GM21390 (cell line): ENCODE data around the gene SPAAR.

Experiments
- ATAC-seq: cut with Tn5 transposase; IDR thresholded peaks from one replicate; pipeline ENCODE4 v1.9.1; 2021; ENCODE audit not compliant: unreplicated experiment

The SPAAR gene

GRCh38 chr9:35945341-35946018 lies 36.2 kb downstream of the SPAAR start:
- ATAC-seq, result no peak

- ATAC-seq, result no peak
These were observed 39.2 kb downstream of the SPAAR start for GRCh38 chr9:35948451-35948850.

DNA sequence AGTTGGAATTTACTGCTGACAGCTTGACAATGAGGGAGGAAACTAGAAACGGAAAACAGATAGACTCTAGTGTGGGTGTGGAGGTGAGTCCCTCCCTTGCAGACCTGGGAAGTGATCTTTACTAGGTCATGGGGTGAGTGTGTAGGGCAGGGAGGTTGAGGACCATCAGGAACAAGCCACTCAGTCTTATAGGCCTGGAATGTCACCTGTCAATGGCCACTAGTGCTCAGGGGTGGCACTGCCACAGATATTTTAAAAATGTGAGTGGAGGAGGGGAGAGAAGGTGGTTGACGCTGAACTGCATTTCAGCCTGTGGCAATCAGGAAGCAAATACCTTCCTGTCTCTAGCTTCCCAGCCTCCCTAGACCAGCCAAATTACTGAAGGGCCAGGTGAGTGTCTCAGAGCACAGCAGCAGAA lies 39.6 kb downstream of the SPAAR start:
- ATAC-seq, result no peak

DNA sequence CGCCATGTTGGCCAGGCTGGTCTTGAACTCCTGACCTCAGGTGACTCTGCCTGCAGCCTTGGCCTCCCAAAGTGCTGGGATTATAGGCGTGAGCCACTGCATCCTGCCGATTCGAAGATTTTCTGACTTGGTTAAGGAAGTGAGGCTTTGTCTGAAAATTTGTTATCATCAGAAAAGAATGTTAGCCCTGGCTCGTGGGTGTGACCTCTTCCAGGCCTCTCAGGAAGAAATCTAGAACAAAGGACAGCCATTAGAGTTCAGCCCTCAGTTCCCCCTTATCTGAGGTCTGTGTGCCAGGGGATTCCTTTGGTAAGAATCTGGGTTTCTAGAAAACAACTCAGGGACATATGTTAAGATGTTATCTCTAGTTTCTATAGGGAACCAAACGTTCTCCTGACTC lies 42.4 kb downstream of the SPAAR start:
- no peak for ATAC-seq

DNA sequence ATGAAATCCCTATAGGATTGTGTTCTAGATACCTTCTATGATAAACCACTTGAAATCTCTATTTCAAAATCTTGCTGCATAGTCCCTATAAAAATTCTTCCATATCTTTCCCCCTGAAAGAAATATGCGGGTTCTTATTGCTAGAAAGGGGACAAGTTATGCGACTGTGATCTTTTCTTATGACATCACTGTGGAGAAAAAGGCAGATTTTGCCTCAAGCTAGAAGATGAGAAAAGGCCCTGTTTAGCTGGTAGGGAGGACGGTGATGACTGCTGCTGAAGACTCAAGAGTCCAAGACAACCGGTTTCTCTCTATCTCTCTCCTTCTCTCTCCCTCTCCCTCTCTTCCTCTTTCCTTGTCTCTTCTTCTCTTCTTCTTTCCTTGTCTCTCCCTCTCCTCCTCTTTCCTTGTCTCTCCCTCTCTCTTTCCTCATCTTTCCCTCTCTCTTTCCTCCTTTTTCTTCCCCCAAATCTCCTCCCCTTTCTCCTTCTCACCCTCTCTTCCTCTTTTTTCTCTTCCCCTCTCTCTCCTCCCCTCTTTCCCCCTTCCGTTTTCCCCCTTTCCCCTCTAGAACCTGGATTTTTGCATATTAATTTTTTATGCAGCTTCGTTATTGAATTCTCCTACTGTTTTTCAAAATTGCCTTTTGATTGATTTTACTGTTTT lies 43.4 kb downstream of the SPAAR start:
- ATAC-seq, result no peak

GRCh38 chr9:35954942-35955546 lies 45.8 kb downstream of the SPAAR start:
- ATAC-seq, result no peak

GRCh38 chr9:35956651-35957050 lies 47.4 kb downstream of the SPAAR start:
- ATAC-seq, result no peak

GRCh38 chr9:35958104-35958837 lies 49.0 kb downstream of the SPAAR start, which contains the start of gene OR2S2:
Gene OR2S2 (minus strand): TSS chr9:35958154. CDS start chr9:35958098, 56 bp downstream.
- ATAC-seq, result no peak

GRCh38 chr9:35960039-35960655 lies 50.9 kb downstream of the SPAAR start:
- no peak for ATAC-seq
